ENCODE measurements around the gene PRKCA.

PRKCA gene

DNA sequence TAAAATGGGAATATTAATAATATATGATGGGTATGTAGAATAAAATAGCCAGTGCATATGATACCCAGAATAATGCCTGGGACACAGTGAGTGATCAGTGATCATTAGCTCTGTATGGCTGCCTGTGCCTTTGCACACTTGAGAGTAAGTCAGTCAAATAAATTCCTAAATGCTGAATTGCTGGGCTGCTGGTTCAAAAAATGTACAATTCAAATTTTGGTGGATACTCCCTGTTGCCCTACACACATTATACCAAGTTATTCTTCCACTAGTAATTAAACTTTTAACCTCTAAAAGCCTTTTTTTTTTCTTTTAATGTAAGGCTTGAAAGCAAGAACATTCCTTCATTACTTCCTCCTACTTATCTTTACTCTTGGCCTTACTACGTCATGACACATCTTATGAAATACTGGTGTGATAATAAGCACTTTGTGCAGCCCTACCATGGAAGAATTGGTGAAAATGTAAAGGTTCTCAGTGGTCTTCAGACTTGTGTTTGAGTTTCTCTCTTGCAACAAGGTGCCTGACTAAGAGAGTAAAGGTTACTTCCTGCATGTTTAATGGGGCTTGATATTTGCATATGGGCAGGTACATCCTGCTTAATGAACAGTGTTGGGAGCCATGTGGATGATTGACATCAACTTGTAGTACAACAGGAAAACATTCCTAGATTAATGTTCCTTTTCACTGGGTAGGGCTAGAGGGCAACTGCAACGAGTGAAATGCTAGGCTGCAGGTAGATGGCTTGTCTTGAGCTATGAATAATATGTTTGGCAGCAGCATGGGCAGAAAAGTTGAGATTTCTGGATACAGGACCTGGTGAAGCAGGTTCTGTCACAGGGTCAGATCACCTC is 84.3 kb downstream of the PRKCA start:
- no peak for DNase-seq (ENCODE audit: low read depth in 2 of 2)

DNA sequence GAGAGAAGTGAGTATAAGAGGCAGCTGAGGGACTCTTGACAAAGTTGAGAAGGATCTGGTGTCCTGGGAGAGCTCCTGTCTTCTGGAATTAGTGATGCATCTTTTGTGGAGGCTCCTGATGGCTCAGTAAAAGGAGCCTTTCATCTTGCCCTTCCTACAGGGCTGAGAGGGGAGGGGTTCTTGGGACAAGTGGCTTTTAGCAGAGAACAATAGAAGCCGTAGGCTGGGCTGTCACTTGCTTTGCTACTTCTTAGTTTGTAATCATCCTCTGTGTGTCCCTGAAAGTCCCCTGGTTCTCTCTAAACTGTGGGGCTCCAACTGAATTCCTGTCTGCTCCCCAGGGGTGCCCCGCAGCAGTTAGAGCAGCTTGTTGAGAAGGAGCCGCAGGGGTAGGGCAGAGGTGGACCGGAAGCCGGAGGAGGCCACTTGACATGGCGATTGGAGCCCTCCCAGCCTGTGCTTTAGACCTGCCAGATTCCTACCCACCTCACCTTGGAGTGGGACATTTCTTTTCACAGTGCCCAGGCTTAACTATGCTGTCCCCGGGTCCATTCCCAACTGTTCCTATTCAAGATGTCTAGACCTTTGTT is 85.1 kb downstream of the PRKCA start:
- DNase-seq (ENCODE audit: low read depth in 2 of 2) = no peak

DNA sequence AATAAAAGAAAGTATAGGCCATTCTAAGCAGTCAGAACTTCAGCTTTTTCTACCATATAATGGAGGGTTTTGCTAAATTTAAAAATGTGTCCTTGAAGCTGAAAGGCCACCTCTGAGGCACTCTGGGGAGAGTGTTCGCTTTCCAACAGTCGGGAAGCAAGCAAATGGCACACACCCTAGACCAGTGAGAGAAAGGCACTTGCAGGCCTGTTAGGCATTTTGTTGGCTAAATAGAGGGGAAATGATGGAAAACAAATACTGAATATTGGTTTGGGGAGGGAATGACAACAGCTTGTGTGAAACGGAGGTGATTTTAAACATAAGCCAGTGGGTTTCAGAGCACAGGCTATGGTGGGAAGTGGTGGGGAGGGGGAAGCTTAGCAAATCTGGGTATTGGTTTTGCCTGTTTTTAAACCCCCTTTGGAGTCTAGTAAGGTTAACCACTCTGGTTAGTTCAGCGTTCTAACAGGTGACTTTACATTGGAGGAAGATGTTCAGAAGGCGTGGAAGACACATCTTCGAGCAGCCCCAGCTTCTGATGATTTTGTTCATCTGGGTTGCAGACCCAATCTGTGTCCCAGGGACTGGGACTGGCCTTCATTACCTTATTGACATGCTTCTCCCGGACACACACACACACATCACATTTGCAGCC is 90.5 kb downstream of the PRKCA start:
- DNase-seq (ENCODE audit: low read depth in 2 of 2) = no peak

DNA sequence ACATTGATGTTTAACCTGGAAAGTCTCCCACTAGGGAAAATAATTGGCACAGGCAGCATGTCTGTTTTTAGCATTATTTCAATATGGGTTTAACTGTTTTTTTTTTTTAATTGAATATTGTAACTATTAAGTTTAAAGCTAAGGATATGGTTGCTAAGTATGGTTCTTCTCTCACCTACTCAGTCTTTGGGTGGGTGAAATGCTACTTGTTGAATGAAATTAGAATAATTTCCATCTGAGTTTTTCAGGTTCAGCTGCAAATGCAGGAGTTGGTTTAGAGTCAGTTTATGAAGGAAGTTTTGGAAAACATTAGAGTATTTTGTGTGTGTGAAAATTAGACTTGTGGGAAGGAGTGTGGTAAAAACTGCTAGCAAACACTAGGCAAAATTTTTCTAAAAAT is 93.5 kb downstream of the PRKCA start:
- DNase-seq (ENCODE audit: low read depth in 2 of 2) = no peak

DNA sequence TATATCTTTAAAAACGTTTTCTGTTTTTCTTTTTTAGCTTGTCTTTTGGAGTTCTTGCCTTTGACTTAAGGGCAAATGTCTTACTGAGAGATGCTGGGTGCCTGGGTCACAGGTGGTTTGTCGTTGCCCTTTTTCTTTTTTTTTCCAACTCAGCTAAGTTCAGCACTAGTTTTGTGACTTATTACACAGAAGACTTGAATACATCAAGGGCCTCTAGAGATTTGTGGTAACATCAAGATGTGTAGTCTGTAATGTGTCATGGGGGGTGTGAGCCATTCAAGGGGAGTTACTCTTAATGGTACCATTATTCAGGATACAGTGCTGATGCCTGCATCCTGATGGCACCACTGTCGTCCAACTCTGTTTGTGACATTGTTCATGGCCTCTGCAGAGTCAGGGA is 95.1 kb downstream of the PRKCA start:
- no peak for DNase-seq (ENCODE audit: low read depth in 2 of 2)

DNA sequence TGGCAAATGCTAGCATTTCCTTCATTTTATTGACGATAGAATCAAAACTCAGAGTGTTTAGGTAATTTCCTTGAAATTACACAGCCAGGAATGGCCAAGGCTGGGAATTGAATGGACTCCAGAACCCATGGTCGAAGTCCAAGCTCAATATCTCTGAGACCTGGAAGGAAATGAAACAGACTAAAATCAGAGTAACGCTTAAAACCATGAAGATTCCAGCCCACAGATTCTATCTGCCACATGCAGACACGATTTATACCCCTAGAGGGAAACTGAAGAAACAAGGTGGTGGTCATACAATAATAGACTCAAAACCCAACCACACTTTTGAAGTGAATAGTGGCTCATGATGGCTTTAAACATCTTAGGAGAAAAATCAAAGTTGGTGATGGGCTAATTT is 95.6 kb downstream of the PRKCA start:
- no peak for DNase-seq (ENCODE audit: low read depth in 2 of 2)

DNA sequence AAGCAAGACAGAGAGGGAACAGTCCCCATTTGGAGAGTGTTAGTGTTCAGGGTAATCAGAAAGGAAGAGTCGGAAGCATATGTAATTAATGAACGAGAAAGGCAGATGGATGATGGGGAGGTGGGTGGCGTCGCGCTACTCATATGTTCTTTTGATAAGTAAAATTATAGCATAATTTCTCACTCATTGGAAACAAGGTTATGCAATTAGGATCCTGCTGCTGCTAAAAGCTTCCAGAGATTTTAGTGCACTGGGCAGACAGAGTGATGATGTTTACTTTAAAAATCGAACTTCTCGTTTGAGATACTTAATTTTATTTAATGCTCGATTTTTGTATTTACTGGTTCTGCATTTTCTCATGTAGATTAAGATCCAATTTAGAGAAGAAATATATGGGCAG is 96.2 kb downstream of the PRKCA start:
- DNase-seq (ENCODE audit: low read depth in 2 of 2) = no peak

DNA sequence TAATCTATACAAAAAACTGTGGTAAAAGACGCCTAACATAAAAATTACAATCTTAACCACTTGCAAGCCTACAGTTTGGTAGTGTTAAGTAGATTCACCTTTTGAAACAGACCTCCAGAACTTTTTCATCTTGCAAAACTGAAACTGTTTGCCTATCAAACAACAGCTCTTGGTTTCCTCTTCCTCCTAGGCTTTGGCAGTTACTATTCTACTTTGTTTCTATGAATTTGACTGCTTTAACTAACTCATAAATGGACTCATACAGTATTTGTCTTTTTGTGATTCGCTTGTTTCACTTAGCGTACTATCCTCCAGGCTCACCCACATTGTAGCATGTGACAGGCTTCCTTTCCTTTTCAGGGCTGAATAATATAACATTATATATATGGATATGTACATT is 97.0 kb downstream of the PRKCA start:
- DNase-seq (ENCODE audit: low read depth in 2 of 2) = no peak

DNA sequence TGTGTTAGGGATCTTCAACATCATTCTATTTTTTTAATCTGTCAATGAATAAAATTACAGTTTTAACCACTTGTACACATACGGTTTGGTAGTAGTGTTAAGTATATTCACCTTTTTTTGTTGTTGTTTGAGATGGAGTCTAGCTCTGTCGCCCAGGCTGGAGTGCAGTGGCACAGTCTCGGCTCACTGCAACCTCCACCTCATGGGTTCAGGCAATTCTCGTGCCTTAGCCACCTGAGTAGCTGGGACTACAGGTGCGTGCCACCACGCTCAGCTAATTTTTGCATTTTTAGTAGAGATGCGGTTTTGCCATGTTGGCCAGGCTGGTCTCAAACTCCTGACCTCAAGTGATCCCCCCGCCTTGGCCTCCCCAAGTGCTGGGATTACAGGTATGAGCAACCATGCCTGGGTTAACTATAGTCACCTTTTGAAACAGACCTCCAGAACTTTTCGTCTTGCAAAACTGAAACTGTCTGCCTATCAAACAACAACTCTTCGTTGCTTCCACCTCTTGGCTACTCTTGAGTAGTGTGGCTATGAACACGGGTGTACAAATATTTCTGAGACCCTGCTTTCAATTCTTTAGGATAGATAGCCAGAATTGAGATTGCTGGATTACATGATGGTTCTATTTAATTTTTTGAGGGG is 97.8 kb downstream of the PRKCA start:
- DNase-seq (ENCODE audit: low read depth in 2 of 2) = peak in 1 of 2 donors; percentile 27

DNA sequence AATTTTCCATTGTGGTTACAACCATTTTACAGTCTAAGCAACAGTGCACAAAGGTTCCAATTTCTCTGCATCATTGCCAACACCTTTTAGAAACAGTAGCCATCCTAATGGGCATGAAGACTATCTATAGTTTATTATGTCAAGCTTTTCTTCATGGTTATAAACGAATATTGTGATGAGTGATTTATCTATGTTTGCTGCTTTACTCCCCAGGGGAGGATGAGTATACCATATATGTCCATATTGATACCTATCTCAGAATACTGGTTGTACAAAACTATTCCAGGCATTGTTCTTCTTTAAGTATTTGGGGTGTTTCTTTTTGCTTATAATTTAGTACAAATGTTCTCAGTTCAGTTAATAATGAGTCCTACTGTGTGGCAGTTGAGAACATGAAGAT is 98.3 kb downstream of the PRKCA start:
- DNase-seq (ENCODE audit: low read depth in 2 of 2) = no peak

DNA sequence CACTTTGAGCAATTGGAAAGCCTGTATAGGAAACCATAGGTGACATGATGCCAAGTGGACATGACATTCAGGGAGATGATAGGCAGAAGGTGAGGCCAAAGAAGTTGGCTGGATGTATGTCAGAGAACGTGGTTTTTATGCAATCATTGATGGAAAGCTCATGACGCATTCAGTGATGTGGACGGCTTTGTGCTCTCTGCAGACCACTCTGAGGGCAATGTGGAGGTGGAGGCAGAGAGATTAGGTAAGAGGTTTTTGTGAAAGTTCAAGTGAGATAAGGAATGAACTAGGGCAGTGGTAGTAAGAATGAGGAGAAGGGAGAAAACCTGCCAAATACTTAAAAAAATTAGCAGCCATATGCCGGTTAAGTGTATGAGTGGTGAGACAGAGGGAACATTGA is 99.0 kb downstream of the PRKCA start:
- peak in 1 of 2 donors; percentile 20 for DNase-seq (ENCODE audit: low read depth in 2 of 2)

DNA sequence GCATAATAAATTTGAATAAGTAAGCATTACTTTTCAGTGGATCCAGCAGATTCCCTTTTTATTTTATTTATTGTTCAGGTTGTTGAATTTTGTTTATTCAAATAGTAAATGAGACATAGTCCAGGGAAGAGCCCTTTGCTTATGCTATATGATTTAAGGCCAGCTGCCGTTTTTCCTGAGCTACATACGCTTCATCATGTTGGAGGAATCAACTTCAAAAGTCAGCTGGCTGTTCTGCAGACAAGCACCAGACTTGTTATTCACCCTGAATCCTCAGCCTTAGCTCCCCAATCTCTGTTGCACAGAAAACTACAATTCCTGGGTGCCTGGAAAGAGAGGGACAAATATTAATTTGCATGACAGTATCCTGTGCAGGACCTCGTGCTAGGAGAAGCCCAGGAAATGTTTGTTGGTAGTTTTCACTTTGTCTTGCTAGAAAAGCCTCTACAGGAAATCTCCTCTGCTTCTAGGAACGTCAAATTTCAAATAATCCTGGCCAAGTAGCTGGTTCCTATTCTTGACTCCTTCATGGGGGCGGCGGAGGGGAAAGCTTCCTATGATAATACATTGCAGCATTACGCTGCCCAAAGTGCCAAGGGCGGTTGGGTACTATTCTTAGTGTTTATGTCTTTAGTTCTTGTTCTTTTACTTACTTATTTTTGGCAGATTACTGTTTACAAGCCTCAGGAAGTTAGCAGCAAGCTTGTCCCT is 101.6 kb downstream of the PRKCA start:
- no peak for DNase-seq (ENCODE audit: low read depth in 2 of 2)

DNA sequence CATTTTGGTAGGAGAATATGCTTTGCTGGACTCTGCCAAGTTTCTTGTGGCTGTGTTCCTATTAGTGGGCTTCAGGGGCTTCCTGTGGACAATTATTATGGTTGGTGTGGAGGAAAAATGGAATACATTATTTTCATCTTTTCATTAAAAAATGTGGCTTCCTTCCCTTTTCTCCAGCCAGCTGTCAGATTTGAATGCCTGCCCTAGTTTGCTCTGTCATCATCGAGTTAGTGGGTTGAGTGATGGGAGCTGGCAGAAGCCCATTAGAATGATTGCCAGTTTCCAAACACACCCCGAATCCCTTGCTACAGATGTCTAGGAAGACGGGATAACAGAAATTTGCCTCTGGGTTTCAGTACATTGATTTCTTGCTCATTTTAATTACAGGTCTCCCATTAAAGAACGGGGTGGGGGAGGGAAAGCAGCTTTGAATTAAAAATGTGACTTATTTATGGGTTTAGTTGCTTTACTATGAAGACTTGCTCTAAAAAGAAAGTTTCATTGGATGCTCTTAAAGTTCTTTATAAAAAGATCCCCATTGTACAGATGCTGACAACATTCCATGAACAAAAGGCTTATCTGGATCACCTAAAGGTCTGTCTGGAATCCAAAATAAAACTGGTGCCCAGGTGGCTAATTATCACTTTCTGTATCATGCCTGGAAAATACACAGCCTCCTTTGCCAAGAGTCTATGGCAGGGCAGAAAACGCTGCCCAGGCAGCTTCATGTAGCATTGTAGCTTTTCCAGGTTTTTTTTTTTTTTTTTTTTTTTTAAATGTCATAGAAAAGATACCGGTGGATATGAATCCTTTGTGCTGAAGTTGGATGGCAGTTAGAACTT is 103.6 kb downstream of the PRKCA start:
- no peak for DNase-seq (ENCODE audit: low read depth in 2 of 2)

DNA sequence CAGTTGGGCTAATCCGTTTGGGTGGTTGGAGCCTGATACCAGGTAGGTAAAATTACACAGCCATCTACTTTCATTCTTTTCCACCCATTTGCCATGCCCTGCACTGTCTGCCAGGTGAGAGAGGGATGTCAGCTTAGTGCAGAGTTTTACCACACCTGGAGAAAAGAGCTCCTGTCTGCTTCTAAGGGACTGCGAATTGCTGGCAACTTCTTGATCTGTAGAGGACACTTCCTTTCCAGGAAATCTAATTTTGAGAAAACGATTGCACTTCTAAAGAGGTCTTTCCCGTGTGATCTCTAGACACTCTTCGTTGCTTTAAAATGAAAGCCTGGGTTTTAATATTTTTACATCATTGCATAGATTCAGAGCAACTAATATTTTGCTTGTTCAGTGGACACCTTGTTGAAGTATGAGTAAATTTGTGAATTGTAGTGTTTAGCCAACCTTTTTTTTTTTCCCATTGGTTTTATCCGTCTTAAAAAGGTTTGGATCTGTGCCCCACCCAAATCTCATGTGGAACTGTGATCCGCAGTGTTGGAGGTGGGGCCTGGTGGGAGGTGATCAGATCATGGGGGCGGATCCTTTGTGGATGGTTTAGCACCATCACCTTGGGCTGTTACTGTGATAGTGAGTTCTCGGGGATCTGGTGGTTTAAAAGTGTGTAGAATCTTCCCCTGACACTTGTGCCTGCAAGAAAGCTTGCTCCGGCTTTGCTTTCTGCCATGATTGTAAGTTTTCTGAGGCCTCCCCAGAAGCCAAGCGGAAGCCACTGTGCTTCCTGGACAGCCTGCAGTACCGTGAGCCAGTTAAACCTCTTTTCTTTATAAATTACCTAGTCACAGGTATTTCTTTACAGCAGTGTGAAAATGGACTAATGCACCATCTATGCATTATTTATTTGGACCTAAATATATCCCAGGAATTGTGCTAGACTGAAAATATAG is 104.6 kb downstream of the PRKCA start:
- DNase-seq (ENCODE audit: low read depth in 2 of 2) = no peak

DNA sequence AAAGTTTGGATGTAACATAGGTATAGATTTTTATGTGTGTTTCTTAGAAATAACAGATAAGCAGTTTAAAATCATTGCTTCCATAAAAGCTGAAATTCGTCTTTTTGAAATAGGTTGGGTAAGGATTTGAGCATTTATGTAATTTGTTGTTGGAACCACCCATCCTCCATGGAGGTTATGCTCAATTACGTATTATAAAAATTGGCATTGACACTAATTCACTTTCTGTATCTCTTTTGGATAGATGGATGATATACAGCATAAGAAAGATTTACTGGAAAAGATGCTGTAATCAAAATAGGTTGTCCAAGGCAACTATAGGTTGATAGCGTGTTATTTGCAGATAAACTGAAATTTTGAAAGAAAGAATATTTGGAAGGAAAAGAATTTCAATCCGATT is 105.5 kb downstream of the PRKCA start:
- DNase-seq (ENCODE audit: low read depth in 2 of 2) = no peak

DNA sequence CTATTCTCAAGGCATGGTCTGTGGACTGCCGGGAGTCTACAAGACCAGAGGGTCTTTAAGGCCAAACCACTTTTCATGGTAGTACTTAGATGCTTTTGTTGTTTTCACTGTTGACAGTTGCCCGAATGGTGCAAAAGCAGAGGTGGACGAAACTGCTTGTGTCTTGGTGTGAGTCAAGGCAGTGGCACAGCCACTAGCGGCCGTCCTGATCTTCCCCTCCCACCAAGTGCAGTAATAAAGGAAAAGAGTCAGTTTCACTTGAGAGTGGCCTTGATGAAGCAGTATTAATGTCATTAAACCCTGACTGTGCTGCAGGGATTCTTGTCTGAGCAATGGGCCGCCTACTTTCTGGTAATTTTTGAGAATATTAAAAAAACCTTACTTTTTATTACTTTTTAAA is 109.1 kb downstream of the PRKCA start:
- no peak for DNase-seq (ENCODE audit: low read depth in 2 of 2)

DNA sequence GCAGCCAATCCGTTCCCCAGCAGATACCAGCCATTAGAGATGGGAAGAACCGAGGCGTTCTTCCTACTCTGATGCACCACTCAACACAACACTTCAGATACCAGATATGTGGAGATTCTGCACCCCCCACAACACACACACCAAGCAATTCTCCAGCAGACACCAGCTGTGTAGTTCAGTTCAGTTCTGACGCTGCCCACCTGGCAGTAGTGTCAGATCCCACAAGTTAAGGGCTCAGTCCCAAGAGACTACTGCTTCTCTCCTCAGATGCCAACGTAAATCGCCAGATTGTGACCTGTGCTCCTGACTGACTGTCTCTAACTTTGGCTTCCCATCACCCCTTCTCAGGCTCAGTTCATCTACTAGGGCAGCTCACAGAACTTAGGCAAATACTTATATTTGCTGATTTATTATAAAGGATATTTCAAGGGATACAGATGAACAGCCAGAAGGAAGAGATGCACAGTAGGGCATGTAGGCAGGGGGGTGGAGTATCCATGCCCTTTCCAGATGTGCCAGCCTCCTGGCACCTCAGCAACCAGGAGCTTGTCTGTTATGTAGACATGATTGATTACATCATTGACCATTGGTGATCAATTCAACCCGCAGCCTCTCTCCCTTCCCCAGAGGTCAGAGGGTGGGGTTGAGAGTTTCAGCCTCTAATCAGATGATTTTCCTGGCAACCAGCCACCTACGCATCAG is 110.6 kb downstream of the PRKCA start:
- no peak for DNase-seq (ENCODE audit: low read depth in 2 of 2)

DNA sequence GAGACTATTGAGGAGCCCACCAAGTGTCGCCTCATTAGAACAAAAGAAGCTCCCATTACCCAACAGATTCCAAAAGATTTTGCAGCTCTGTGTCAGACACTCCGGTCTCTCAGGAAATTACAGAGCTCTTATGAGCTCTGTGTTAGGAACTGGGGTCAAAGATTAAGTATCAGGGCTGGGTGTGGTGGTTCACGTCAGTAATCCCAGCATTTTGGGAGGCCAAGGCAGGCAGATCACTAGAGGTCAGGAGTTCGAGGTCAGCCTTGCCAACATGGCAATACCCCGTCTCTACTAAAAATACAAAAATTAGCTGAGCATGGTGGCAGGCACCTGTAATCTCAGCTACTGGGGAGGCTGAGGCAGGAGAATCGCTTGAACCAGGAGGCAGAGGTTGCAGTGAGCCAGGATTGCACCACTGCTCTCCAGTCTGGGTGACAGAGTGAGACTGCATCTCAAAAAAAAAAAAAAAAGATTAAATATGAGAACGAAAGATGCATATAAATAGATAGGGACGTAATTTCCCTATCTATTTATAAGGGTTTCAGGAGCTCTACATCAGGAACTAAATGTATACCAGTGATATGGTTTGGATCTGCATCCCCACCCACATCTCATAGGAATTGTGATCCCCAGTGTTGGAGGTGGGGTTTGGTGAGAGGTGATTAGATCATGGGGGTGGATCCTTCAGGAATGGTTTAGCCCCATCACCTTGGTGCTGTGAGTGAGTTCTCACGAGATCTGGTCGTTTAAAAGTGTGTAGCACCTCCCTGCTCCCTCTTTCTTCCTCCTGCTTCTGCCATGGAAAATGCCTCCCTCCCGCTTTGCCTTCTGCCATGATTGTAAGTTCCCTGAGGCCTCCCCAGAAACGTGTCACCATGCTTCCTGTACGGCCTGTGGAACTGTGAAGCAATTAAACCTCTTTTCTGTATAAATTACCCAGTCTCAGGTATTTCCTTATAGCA is 111.4 kb downstream of the PRKCA start:
- no peak for DNase-seq (ENCODE audit: low read depth in 2 of 2)
